Measurements from ENCODE around the gene ISG15. TPM values are rescaled to one million over a fixed set of nuclear protein-coding genes. Genes with fewer than 3 reads are reported as not detected.

Gene ISG15
- total and polyA plus RNA-seq, 2 of the 13 experiments (the other 11 are each of a cell fraction or from before 2014, with no cell fraction given): 42.1 to 54.9 TPM

GRCh38 chr1:981491-981954 is 31.8 kb upstream of the ISG15 start:
- Histone ChIP-seq H2AFZ (ENCODE audit: low read length) (no peak overlapping the region), H3K27ac (ENCODE audit: extremely low read length, insufficient read depth, low read length) (no peak overlapping the region), H3K4me1 (ENCODE audit: insufficient read depth, low read length) (peaks cover 45% of the 10 kb centered on the region), H3K36me3 (replicated peaks in 1 of 2; ENCODE audit: control insufficient read depth in 1 of 2, insufficient read depth in 2 of 2, low read length in 2 of 2) (no peaks in the 10 kb centered on the region), H3K4me2 (ENCODE audit: low read depth, low read length) (peak overlapping the region; percentile 74), H3K9ac (ENCODE audit: insufficient read depth, low read depth, low read length) (peak overlapping the region; percentile 15; the same call in 1 of the 2 replicates), H3K79me2 (ENCODE audit: insufficient read depth, low read length) (no peaks in the 10 kb centered on the region), H4K20me1 (ENCODE audit: insufficient read depth, low read length) (no peaks in the 10 kb centered on the region), H3K9me3 (ENCODE audit: low read length) (no peaks in the 10 kb centered on the region), H3K4me3 (replicated peaks in 1 of 3; ENCODE audit: insufficient read depth in 1 of 3, low read depth in 2 of 3, low read length in 3 of 3) (peak overlapping the region in 1 of 3 experiments; percentile 70; a peak in 1 of 6 replicates), H3K27me3 (ENCODE audit: control insufficient read depth in 1 of 2, insufficient read depth in 2 of 2, low read length in 2 of 2) (peaks cover 22 to 58% of the 10 kb centered on the region in 2 experiments)
- POLR2A ChIA-PET: interaction anchor here (1.0 to 1.9 kb wide), 2 partner anchors 15 to 18 kb away, joined by 3 to 4 read pairs; partner anchors contain the start of genes HES4 and PLEKHN1
- in situ Hi-C loops (cut with HindIII; ENCODE audit: extremely low pct_ligation_motif_present, low pct_unique_long_range_greater_than_20kb): no loop called here
- intact Hi-C loops (cut with micrococcal nuclease; ENCODE audit: unreplicated experiment): no loop called here
- BruUV-seq (replicated peaks): no TSS peak
- peak; percentile 9 for ATAC-seq
- FAIRE-seq: no peak
- CTCF ChIA-PET (ENCODE audit: low intra/inter-chr PET ratio, low total read pairs): no interaction called here
- no peak for DNase-seq (ENCODE audit: low spot score)
- 13% methylated on average over 3 of the region's 21 CpGs for WGBS (ENCODE audit: low lambda C conversion rate)
- TF ChIP-seq ZBTB40 (IDR thresholded peaks at IDR 0.05) (no peak), ZBTB40 (CRISPR knock-in tag; IDR thresholded peaks at IDR 0.05) (0 out of 2 replicates have a peak, but pooled peaks have one; percentile 20), ZBTB2 (CRISPR knock-in tag; IDR thresholded peaks at IDR 0.05; ENCODE audit: low read depth) (0 out of 2 replicates have a peak, but pooled peaks have one; percentile 2), ZNF274 (CRISPR knock-in tag; IDR thresholded peaks at IDR 0.05) (peak; percentile 79; the same call in 1 of the 2 replicates), SSRP1 (CRISPR knock-in tag; IDR thresholded peaks at IDR 0.05) (no peak), ZMYM2 (CRISPR knock-in tag; IDR thresholded peaks at IDR 0.05) (no peak), FOXK2 (IDR thresholded peaks at IDR 0.05) (no peak), KLF6 (CRISPR knock-in tag; IDR thresholded peaks at IDR 0.05) (no peak), LRRFIP1 (CRISPR knock-in tag; conservative IDR thresholded peaks at IDR 0.05) (no peak), TCF7 (IDR thresholded peaks at IDR 0.05; ENCODE audit: low read depth) (no peak), SOX6 (IDR thresholded peaks at IDR 0.05) (no peak), SOX6 (CRISPR knock-in tag; IDR thresholded peaks at IDR 0.05) (no peak), ZNF432 (CRISPR knock-in tag; IDR thresholded peaks at IDR 0.05; ENCODE audit: borderline replicate concordance) (no peak), GATAD2A (CRISPR knock-in tag; IDR thresholded peaks at IDR 0.05) (no peak)

Data from HepG2 (cell line).